Fibroblast of lung (primary cell): ENCODE data around the gene FBLN7. TPM values are rescaled to one million over a fixed set of nuclear protein-coding genes. Genes with fewer than 3 reads are reported as not detected.

ENCODE experiments used
- DNase-seq, 2 donors: peaks; one replicate each; pipeline versions ENCODE4 v3.0.0 to v3.0.0-alpha.2; 2010; ENCODE audit warnings: low read depth in 2 of 2
- H2AFZ ChIP-seq: 2 replicates; pipeline ENCODE4 v1.5.1; 2012; ENCODE audit warnings: low read length, control low read depth, inconsistent platforms
- H3K27ac ChIP-seq: 2 replicates; pipeline ENCODE4 v1.5.1; 2011; ENCODE audit warnings: low read length, control low read depth; ENCODE audit not compliant: insufficient read depth
- H3K27me3 ChIP-seq: 2 replicates; pipeline ENCODE4 v1.5.1; 2011; ENCODE audit warnings: mild to moderate bottlenecking, low read length; ENCODE audit not compliant: control insufficient read depth, insufficient read depth
- H3K36me3 ChIP-seq: 2 replicates; pipeline ENCODE4 v1.5.1; 2011; ENCODE audit warnings: low read length; ENCODE audit not compliant: control insufficient read depth, insufficient read depth
- H3K4me1 ChIP-seq: 2 replicates; pipeline ENCODE4 v1.5.1; 2011; ENCODE audit warnings: low read length; ENCODE audit not compliant: control insufficient read depth, insufficient read depth; ENCODE audit errors: extremely low read depth
- H3K4me2 ChIP-seq: 2 replicates; pipeline ENCODE4 v1.5.1; 2011; ENCODE audit warnings: low read length, control low read depth; ENCODE audit not compliant: insufficient read depth; ENCODE audit errors: extremely low read depth
- H3K4me3 ChIP-seq, 4 experiments: fragments of 200-600 bp in 1 of 4; sonication (generic) in 1 of 4; replicated peaks in 1 of 4; 2 replicates each; pipeline ENCODE4 v1.5.1; 2011 to 2016; ENCODE audit warnings: low read length in 4 of 4, low read depth in 3 of 4, mild to moderate bottlenecking in 3 of 4, control low read depth in 2 of 4, inconsistent platforms in 1 of 4, mixed read lengths in 1 of 4; ENCODE audit not compliant: insufficient read depth in 1 of 4; ENCODE audit errors: control extremely low read depth in 1 of 4
- H3K79me2 ChIP-seq: 2 replicates; pipeline ENCODE4 v1.5.1; 2012; ENCODE audit warnings: mild to moderate bottlenecking, low read length, inconsistent platforms; ENCODE audit not compliant: control insufficient read depth, insufficient read depth
- H3K9ac ChIP-seq: 2 replicates; pipeline ENCODE4 v1.5.1; 2011; ENCODE audit warnings: mild to moderate bottlenecking, low read length, control low read depth; ENCODE audit not compliant: insufficient read depth
- H3K9me3 ChIP-seq: 2 replicates; pipeline ENCODE4 v1.5.1; 2012; ENCODE audit warnings: low read depth, low read length; ENCODE audit not compliant: control insufficient read depth, insufficient read depth
- H4K20me1 ChIP-seq: 2 replicates; pipeline ENCODE4 v1.5.1; 2011; ENCODE audit warnings: low read length; ENCODE audit not compliant: control insufficient read depth, insufficient read depth; ENCODE audit errors: extremely low read depth
- CTCF ChIP-seq, 2 donors: IDR thresholded peaks in 1 of 2; conservative IDR thresholded peaks in 1 of 2; 1 replicate in 1 of 2; 2 replicates in 1 of 2; pipeline ENCODE4 v1.5.1; 2011 to 2012; ENCODE audit warnings: low read length in 2 of 2, control low read depth in 1 of 2, inconsistent platforms in 1 of 2, low read depth in 1 of 2, mild to moderate bottlenecking in 1 of 2
- EZH2 ChIP-seq: IDR thresholded peaks from 2 replicates; pipeline ENCODE4 v1.5.1; 2012; ENCODE audit warnings: low read length, control low read depth, mild to moderate bottlenecking; ENCODE audit errors: missing control alignments
- polyA plus RNA-seq, 2 donors: library from polyadenylated mRNA; depleted of rRNA in 1 of 2; stranded (reverse) in 1 of 2; unstranded in 1 of 2; fragments of >200 nt; gene quantifications; 2 replicates each; pipeline ENCODE4 v1.2.1, GENCODE V29; 2011 to 2012; ENCODE audit warnings: missing spikeins in 1 of 2
- total RNA-seq: library from RNA; depleted of rRNA; stranded (reverse); fragments of >200 nt; gene quantifications from 2 replicates; pipeline ENCODE4 v1.2.1, GENCODE V29; 2014

The FBLN7 gene
- total and polyA plus RNA-seq, 2 donors (not counting 1 experiment from before 2014, with no cell fraction given) = 0.99 to 4.6 TPM

GRCh38 chr2:112141626-112142007 lies 3.4 kb downstream of the FBLN7 start:
- H3K9me3 ChIP-seq = no peaks in the 10 kb centered on the region
- TF ChIP-seq CTCF (conservative IDR thresholded peaks at IDR 0.05 in 1 of 2, IDR thresholded peaks at IDR 0.05 in 1 of 2; ENCODE audit: low read depth in 1 of 2, low read length in 2 of 2) = no peak
- no peak for TF ChIP-seq EZH2
- no peak for DNase-seq
- H4K20me1 ChIP-seq = no peaks in the 10 kb centered on the region
- H3K4me1 ChIP-seq = no peaks in the 10 kb centered on the region
- no peak overlapping the region for H3K4me2 ChIP-seq
- H3K27me3 ChIP-seq = no peaks in the 10 kb centered on the region
- H2AFZ ChIP-seq = no peak overlapping the region
- H3K36me3 ChIP-seq = no peaks in the 10 kb centered on the region
- no peak overlapping the region for H3K4me3 ChIP-seq
- H3K9ac ChIP-seq = no peak overlapping the region
- no peak overlapping the region for H3K27ac ChIP-seq
- no peaks in the 10 kb centered on the region for H3K79me2 ChIP-seq

GRCh38 chr2:112142525-112143078 lies 4.4 kb downstream of the FBLN7 start:
- Histone ChIP-seq H3K4me3 (no peak overlapping the region), H3K4me1 (no peaks in the 10 kb centered on the region), H3K79me2 (no peaks in the 10 kb centered on the region)

GRCh38 chr2:112143150-112143549 lies 5.0 kb downstream of the FBLN7 start:
- H2AFZ ChIP-seq = no peak overlapping the region
- H3K9ac ChIP-seq = no peak overlapping the region
- no peaks in the 10 kb centered on the region for H3K36me3 ChIP-seq
- H3K79me2 ChIP-seq = no peaks in the 10 kb centered on the region
- H4K20me1 ChIP-seq = no peaks in the 10 kb centered on the region
- no peak overlapping the region for H3K27ac ChIP-seq
- no peak for DNase-seq
- no peaks in the 10 kb centered on the region for H3K9me3 ChIP-seq
- TF ChIP-seq EZH2 (no peak), CTCF (conservative IDR thresholded peaks at IDR 0.05 in 1 of 2, IDR thresholded peaks at IDR 0.05 in 1 of 2; ENCODE audit: low read depth in 1 of 2, low read length in 2 of 2) (no peak)
- no peaks in the 10 kb centered on the region for H3K4me1 ChIP-seq
- H3K4me3 ChIP-seq = no peak overlapping the region
- H3K27me3 ChIP-seq = no peaks in the 10 kb centered on the region
- H3K4me2 ChIP-seq = no peak overlapping the region

More at GRCh38 chr2:112142525-112143078, 4.4 kb downstream of the FBLN7 start:
- H3K36me3 ChIP-seq = no peaks in the 10 kb centered on the region
- no peak overlapping the region for H3K9ac ChIP-seq
- no peaks in the 10 kb centered on the region for H3K9me3 ChIP-seq
- no peaks in the 10 kb centered on the region for H4K20me1 ChIP-seq
- no peak for DNase-seq
- H2AFZ ChIP-seq = no peak overlapping the region
- no peak overlapping the region for H3K27ac ChIP-seq
- no peak for TF ChIP-seq CTCF (conservative IDR thresholded peaks at IDR 0.05 in 1 of 2, IDR thresholded peaks at IDR 0.05 in 1 of 2; ENCODE audit: low read depth in 1 of 2, low read length in 2 of 2)
- TF ChIP-seq EZH2 = no peak
- H3K27me3 ChIP-seq = no peaks in the 10 kb centered on the region
- H3K4me2 ChIP-seq = no peak overlapping the region
